ENCODE measurements around the gene POSTN.
"Not testable (repeated sequence)": the region's sequence is repeated elsewhere in the genome, so short reads cannot be mapped to it uniquely, and the experiment has no call there.

Gene POSTN

DNA sequence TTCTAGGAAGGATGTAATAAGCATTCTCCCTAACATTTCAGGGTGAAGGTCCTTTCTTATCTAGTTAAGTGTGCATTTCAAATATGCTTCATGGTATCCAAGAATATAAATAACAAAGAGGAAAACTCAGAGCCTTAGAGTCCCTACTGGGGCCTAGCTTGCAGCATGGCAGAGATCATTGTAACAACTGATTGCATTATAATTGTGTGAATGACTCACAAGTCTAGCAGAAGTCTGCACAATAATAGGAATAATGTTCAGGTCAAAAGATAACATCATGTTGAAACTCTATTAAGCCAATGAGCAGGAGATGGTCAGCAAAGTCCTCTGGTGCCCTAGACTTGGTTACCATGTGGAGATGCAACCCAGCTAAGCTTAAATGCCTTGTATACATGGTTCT, 3.4 kb downstream of the POSTN start:
- no peak for DNase-seq (ENCODE audit: low read depth)

DNA sequence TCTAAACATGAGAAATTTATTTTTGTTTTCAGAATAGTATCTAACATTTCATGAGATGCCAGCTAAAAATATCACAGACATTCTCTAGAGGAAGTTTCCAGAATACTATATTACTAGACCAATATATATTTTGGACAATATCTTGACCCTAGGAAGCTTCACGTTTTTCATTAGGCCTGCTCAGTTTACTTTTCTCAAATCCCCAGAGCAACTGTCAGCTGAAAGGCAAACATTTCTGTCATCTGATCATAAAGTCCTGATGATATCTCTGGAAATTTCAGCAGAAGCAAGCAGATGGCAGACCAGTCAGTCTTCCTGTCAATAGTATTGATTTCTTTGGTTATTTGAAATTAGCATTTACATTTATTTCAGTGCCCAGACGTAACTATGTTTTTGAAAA, 4.0 kb downstream of the POSTN start:
- DNase-seq (ENCODE audit: low read depth): no peak

DNA sequence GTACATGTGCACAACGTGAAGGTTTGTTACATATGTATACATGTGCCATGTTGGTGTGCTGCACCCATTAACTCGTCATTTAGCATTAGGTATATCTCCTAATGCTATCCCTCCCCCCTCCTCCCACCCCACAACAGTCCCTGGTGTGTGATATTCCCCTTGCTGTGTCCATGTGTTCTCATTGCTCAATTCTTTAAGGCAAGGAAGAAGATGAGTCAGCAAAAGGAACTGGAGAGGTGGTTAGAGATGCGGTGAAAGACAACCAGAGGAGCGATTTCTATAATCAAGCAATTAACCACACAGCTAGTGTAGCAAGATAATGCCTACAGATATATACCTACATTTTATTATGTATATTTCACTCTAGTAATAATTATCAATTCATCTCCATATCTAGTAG, 9.2 kb downstream of the POSTN start:
- not testable (repeated sequence) for DNase-seq (ENCODE audit: low read depth)

DNA sequence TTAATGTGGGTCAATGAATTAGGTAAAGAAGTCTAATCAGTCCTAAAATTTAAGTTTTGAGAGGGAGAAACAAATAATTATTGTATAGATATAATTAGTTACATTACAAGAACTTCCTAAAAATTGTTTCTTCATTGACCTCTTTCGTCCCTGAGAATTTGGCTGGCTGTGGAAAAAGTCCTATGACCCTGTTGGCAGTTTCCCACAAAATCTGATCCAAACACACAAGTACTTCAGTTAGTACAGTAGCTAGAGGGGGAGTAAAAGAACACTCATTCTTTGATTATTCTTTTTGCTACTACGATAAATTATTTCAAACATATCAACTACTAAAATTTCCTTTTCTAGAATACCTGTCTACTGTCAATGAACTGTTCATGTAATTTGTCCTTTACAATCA, 11.3 kb downstream of the POSTN start:
- DNase-seq (ENCODE audit: low read depth): no peak

DNA sequence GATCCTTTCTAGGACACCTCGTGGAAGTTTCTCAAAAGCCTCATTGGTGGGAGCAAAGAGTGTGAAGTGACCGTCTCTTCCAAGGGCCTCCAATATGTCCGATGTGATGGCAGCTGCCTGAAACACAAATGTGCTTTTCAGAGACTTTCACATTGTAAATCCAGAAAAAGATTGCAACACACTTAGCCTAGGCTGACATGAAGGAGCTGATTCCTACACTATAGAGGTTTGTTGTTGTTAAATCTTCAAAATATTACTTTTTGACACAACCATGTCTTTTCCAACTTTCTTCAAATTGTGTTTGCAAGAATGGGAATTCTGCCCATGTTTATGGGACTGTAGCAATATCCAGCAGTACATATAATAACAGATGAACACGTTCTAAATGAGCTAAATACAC, 12.4 kb downstream of the POSTN start:
- DNase-seq (ENCODE audit: low read depth): no peak

DNA sequence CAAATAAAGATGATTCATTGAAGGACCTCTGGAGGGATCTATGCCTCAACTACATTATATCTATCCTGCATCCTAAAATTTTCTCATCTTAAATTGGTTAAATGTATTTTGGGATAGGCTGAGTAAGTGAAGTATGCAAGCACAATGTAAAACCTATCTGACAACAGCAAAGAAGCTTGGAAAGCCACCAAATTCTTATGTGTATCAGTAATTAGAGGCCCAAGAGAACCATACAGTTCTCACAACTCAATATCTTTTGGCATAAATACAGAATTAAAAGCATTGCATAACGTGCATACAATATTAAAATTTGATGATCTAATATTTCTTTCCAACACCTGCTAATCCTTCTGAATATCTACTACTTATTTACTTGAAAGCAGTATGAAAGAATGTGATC, 13.0 kb downstream of the POSTN start:
- no peak for DNase-seq (ENCODE audit: low read depth)

DNA sequence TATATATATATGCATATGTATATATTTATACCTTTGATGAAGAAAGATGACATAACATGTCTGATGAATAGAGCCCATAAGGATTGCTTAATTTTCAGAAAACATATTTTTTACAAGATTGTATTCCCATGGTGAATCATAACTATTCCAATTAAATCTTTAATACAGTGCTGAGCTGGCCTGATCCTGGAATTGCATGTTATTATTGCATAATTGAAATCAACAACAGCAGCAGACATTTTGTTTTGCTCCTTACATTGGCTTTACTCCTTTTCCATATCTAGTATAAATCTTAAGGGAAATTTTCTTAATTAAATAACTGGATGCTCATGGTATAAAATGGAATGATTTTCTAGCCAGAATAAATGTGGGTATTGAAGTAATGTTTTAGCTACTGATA, 22.0 kb downstream of the POSTN start:
- no peak for DNase-seq (ENCODE audit: low read depth)

DNA sequence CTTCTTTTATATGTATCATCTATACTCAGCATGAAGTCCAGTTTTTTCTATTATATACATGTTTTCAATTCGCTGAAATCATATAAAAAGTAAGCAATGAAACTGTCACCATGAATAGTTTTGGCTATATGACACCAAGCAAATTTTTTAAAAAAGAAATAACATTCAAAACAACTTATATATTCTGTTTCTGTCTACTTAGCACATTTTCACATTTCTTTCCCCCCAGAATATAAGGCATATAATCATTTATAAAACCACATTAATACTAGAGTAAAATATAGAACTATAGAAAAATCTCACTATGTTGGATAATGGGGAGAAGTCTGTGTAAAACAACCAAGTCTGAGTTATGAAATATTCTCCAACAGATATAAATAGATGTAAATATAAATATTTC, 33.1 kb downstream of the POSTN start:
- DNase-seq (ENCODE audit: low read depth): no peak

DNA sequence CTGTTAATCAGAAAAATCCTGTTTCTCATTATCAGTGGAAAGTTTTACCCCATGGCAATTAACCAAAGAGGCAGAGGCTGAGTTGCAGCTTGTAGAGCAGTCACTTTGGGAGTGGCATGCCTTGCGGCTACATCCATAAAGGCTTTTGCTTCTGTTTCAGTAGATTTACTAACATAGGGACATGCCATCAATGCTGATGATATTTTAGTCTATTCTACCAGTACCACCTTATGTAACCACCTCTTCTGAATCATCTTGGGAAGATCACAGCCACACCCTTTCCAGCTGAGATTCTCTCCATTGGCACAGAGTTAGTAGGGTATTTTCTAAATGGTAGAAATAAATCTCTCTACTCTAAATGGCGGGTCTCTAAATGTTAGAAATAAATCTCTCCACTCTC, 37.5 kb downstream of the POSTN start:
- no peak for DNase-seq (ENCODE audit: low read depth)

DNA sequence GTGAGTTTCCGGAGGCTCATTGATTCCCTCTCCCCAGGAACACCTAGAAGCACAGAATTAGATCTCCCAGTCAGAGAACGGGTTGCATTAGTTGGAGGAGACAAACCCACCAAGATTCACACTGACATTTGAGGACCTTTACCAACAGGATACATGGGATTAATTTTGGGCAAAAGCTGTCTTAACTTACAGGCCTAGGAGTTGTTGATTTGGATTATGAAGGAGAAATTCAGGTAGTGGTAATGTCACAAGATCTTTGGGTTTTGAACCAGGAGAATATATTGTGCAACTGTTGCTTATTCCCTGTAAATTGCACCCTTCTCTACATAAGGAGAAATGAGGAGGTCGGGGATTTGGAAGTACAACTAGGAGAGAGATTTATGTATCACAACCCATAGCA, 38.0 kb downstream of the POSTN start:
- no peak for DNase-seq (ENCODE audit: low read depth)

DNA sequence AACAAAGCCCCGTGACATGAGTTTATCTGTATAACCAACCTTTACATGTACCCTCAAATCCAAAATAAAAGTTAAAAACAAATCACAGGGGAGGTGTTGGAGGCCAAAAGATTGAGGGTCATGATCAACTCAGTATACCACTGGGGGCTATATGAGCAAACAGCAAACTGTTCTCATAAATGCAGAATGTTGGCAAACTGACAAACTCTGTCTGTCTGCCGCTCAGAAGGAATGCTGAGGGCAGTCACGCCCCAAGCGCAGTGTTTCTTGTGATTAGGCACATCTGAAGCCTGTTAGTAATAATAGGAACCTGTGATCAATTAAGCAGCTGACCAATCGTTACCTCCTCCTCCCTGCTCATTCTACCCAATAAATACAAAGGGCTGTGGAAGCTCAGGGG, 39.8 kb downstream of the POSTN start:
- DNase-seq (ENCODE audit: low read depth): not testable (repeated sequence)

DNA sequence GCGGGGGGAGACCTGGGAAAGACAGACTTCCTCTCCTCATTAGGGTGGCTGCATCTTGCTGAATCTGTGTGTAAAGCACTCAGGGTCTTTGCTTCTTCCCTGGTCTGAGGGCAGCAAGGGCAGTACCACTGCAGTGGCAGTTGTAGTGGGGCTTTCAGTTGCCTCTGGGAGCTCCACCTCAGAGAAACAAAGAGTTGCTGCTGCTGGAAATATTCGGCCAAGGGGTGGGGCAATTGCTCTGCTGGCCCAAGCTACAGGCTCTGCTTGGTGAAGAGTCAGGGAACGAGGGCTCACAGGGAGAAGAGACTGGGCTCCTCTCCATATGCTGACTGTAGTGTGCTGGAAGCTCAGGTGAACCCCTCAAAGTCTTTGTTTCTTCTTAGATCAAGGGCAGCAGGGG, 52.5 kb downstream of the POSTN start:
- DNase-seq (ENCODE audit: low read depth): no peak

DNA sequence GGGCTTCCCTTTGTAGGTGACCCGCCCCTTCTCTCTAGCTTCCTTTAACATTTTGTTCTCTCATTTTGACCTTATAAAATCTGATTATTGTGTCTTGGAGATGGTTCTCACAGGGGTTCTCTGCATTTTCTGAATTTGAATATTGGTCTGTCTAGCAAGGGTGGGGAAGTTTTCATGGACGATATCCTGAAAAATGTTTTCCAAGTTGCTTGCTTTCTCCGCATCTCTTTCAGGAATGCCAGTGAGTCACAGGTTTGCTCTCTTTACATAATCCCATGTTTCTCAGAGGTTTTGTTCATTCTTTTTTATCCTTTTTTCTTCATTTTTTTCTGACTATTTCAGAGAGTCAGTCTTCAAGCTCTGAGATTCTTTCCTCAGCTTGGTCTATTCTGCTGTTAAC, 53.6 kb downstream of the POSTN start:
- DNase-seq (ENCODE audit: low read depth): no peak

DNA sequence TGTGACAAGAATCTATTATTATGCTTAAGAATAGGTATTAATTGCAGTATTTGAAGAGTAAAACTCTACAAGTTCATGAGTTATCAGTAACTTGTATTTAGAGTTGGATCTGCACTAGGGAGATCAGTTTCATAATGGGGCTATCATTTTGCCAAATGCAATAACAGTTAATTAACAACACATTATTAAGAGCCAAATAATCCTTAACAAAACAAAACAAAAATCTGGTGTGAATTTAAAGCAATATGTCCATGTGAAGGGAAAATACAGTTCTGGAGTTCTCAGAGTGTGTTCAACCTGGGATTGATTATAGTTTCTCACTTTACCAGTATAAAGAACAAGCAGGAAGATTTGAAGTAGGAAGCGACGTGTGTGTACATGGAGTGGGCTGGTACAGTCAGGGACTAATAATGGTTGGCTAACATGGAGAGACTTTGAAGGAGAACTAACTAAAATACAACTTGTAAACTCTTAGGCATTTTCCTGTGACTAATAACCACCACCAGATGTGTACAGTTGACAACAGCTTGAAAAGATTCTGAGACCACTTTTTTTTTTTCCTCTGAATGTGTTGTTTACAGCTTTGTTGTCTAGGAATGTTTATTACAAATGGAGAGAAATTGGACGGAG, 58.5 kb downstream of the POSTN start:
- DNase-seq (ENCODE audit: low read depth): no peak

DNA sequence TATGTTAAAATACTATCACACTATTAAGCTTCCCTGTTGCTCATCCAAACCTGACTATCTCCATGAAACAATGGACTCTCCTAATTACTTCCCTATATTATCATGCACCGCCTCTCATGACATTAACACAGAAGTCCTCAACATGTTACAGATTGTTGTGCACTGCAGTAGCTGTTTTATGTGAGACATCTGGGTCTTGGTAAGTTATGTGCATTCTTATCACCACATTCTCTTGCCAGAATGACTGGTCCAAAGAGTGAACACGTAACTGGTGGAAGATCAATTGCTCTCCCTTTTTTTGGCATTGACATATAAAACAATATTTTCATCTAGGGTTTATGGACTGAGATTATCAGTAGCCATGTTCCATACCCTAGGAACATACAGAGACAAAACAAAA, 59.4 kb downstream of the POSTN start:
- DNase-seq (ENCODE audit: low read depth): no peak

DNA sequence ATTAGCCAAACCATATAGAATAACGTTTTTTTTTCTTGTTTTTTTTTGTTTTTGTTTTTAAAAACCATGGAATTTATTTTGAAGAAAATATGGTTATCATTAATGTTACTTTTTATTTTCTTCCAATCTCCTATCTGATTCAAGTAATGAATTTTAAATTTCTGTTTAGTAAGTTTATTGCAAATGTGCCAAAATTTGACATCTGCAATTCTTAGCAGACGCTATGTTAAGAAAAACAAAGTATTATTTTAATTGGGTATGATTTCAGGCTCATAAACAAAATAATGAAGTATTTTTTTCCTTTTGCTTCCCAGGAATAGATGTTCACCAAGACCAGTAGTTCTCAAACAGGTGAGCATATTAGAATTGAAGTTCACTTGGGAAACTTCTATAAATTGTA, 63.1 kb downstream of the POSTN start:
- DNase-seq (ENCODE audit: low read depth): no peak

DNA sequence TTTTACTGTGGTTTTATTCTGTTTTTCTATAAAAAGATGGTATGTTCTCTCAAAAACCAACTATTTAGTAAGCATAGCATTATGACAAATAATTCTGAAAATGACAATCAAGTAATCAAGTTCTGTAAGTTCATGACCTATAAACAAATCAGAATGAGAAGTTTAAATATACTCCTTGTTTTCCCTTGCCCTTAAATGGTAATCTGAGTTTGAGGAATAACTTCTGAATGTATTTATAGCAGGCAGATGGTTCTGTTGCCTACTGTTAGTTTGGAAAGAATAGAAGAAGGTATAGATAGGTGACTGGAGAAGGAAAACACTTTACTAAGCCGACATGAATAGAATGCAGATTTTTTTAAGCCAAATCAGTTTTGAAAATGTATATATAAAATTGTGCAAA, 63.9 kb downstream of the POSTN start:
- no peak for DNase-seq (ENCODE audit: low read depth)

DNA sequence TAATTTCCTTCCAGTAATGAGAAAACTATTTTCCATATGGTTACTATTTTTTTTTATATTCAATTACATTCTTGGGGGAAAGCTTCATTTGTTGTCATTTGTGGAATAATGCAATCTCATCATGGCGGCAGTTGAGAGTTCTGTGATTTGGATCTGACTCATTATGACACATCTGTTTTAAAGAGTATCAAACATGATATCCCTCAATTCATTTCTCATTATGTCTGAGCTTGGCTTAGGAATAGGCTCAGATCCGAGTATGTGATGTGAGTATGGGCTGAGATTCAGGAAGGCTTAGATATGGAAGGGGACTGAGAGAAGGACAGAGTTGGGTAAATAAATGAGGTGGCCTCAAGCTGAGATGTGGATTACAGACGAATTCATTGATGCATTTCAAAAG, 64.4 kb downstream of the POSTN start:
- no peak for DNase-seq (ENCODE audit: low read depth)

DNA sequence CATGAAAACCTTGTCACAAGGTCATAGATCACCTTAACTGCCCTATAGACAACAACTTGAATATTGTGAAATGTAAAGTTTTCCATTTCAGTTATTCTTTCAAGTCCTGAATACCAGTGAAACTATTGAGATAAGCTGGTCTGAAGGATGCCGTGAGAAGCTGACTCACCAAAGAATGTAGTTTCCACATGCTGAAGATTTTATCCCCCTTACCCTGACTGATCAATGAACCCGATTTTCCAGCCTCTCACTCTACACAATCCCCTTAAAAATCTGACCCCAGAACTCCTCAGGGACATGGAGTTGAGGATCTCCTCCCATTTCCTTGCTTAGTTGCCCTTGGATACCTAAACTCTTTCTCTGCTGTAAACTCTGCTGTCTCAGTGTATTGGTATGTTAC, 67.5 kb downstream of the POSTN start:
- no peak for DNase-seq (ENCODE audit: low read depth)

DNA sequence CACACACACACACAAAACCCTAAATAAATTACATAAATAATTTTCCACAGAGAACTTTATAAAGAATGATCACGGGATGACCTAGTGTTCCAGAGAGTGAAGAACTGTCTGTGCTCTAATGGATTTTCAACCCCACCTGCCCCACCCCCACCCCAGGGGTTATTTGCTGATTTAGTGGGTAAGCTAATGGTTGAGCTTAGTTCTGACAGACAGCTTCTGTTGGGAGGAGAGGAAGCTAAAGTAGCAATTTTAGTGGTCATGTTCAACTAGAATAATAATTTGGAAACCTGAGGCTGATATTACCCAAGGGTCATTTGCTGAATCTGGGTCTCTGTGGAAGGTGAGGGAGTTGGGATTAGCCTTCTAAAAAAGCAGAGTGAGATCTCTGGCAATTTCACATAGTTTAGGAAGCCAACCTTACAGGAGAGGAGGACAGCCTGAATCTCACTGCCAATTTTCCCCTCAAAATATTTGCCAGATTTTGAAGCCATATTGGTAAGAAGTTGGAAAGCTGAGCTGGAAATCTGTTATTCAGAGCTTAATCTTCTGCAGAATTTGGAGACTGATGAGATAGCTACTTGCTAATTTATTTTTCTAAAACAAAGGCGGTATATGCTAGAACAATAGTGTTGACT, 68.7 kb downstream of the POSTN start:
- DNase-seq (ENCODE audit: low read depth): no peak

DNA sequence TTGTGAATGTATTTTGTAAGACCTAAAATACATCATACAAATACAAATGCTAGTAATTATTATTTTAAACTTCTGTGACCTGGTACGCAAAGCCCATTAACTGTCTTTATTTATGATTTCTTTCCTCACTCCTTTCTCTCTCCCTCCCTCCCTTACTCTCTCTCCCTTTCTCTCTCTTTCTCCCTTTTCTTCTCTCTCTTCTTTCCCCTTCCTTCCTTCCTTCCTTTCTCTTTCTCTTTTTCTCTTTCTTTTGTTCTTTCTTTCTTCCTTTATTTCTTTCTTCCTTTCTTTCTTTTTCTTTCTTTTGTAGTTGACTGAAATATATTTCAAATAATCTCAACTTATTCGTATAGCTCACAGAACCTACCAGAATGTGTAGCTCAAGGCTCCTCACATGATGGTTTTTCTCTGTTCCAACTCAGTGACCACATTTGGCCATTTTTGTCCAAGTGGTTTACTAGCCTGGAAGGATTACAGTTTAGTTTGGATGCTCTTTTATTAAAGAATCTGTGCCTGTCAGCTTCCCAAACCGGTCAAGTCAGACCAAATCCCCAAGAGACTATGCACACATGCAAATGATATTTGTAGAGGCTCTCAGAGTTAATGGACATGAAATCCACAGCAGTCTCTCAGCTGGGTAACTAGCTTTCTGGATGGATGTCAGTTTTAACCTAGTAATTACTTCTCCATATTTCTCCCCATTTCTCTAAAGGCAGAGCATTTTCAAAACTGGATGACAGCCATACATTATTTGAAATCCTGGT, 71.7 kb downstream of the POSTN start:
- no peak for DNase-seq (ENCODE audit: low read depth)

DNA sequence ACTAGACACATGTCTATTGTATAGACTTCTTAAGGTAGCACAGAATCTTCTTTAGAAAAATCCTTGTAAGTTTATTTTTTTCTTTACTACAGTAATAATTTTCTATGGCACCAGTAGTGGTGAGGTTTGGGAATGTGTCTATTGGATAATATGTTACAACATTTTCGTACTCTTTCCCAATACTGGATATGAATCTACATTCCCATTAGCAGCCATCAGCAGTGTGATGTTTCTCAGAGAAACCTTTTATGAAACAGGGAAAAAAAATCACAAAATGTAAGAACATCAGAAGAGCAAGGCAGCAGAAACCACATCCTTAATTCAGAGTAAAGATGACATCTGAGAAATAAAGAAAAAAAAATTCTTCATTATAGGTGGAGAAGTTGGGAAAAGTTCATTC, 83.3 kb downstream of the POSTN start:
- no peak for DNase-seq (ENCODE audit: low read depth)
